Rectal smooth muscle tissue (tissue), 1 donor: Measurements from ENCODE around the gene DYSF.

Experiments
- H3K27ac ChIP-seq: one replicate; pipeline ENCODE4 v1.7.0; 2013; ENCODE audit warnings: low read depth, low read length, inconsistent platforms
- H3K27me3 ChIP-seq: one replicate; pipeline ENCODE4 v1.7.0; 2013; ENCODE audit warnings: low read length; ENCODE audit not compliant: control insufficient read depth, insufficient read depth
- H3K36me3 ChIP-seq: one replicate; pipeline ENCODE4 v1.7.0; 2013; ENCODE audit warnings: low read length; ENCODE audit not compliant: control insufficient read depth, insufficient read depth
- H3K4me1 ChIP-seq: one replicate; pipeline ENCODE4 v1.7.0; 2013; ENCODE audit warnings: low read length; ENCODE audit not compliant: control insufficient read depth, insufficient read depth
- H3K4me3 ChIP-seq: one replicate; pipeline ENCODE4 v1.7.0; 2013; ENCODE audit warnings: low read length
- H3K9ac ChIP-seq: one replicate; pipeline ENCODE4 v1.7.0; 2013; ENCODE audit warnings: low read length

Gene DYSF

DNA sequence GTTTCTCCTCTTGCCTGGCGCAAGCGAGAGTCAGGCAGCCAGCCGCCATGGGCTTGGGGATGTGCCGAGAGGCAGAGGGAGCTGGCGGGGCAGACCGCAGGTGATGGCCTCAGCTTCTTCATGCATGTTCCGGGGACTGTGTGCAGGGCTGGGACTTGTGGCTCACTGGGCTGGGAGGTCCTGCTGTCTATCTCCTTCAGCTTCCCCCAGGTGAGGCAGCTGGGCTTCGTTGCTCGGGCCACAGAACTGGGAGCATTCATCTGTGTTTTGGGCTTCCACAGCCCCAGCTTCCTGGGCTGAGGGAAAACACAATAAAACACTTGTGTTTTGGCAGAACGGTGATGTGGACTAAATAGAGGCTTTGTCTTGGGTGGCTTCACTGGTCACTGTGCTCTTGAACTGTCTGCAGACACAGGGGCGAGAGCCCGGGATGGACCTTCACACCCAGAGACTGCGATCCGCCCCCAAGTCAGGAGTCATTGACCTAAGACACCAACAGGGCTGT, 93.5 kb downstream of the DYSF start:
- Histone ChIP-seq H3K27ac (no peak overlapping the region), H3K27me3 (no peaks in the 10 kb centered on the region), H3K36me3 (no peaks in the 10 kb centered on the region), H3K4me3 (no peak overlapping the region), H3K9ac (no peak overlapping the region), H3K4me1 (no peaks in the 10 kb centered on the region)

DNA sequence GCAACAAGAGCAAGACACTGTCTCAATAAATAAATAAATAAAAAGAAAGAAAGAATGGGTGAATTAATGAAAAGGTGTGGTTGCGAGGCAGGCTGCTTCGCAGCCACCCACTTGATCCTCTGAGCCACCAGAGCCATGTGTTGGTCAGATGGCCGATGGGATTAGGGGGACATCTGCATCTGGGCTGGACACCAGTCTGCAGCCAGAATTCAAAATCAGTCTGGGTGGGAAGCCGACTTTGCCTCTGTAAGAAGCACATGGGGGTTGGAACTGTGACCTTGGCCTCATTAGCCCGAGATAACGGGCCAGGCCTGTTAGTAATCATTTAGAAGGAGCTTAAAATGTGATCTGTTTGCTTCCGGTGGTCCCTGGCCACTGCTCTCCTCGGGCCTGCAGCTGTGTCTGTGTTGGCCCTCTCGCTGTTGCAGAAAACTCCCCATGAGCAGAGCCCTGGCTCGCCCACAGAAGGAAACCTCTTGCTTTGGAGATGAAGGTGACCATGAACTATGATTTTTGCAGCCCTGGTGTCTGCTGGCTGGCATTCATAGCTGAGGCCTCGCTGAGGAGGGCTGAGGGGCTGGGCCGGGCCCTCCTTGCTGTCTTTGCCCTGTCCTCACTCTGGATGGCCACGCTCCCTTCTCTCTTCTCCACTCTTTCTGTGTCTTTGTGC, 94.4 kb downstream of the DYSF start:
- Histone ChIP-seq H3K4me3 (no peak overlapping the region), H3K9ac (no peak overlapping the region), H3K27ac (no peak overlapping the region), H3K36me3 (no peaks in the 10 kb centered on the region), H3K27me3 (no peaks in the 10 kb centered on the region), H3K4me1 (no peaks in the 10 kb centered on the region)

GRCh38 chr2:71548646-71549425, 95.5 kb downstream of the DYSF start:
- Histone ChIP-seq H3K9ac (no peak overlapping the region), H3K27ac (no peak overlapping the region), H3K4me3 (no peak overlapping the region), H3K27me3 (no peaks in the 10 kb centered on the region), H3K4me1 (no peaks in the 10 kb centered on the region), H3K36me3 (no peaks in the 10 kb centered on the region)

DNA sequence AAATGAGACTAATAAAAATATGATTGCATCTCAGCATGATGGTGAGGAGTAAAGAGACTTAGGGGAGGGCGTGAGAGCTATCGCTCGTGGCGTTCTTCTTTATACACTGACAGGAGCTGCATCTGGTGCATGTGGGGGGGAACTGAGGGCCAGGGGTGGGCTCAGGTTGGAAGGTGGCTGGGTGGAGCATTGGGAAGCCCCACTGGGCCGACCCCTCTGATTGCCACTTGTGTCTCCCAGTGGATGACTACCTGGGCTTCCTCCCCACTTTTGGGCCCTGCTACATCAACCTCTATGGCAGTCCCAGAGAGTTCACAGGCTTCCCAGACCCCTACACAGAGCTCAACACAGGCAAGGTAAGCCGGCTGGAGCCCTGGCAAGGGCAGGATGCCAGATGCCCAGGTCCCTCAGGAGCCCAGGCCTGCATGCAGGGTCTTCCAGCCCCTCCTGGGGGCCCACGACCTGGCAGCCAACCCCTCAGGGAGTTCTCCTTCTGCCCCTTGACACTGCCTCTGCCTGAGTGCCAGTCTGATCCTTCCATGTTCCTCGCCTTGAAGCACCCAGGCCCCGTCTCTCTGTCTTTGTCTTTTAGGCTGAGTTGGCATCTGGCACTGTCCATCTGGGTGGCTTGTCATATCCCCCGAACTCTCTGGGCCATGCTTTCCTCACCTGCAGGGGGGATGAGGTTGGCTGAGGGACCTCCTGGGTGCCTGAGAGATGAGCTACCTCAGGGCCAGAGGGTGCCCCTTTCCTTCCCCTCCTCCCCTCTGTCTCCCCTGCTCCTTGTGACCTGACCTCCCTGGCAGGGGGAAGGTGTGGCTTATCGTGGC, 97.7 kb downstream of the DYSF start:
- Histone ChIP-seq H3K36me3 (peaks cover 4% of the 10 kb centered on the region), H3K4me1 (no peaks in the 10 kb centered on the region), H3K4me3 (no peak overlapping the region), H3K27me3 (no peaks in the 10 kb centered on the region), H3K27ac (no peak overlapping the region), H3K9ac (no peak overlapping the region)

GRCh38 chr2:71551631-71551915, 98.2 kb downstream of the DYSF start:
- H3K4me1 ChIP-seq = no peaks in the 10 kb centered on the region
- no peak overlapping the region for H3K9ac ChIP-seq
- peaks cover 4% of the 10 kb centered on the region for H3K36me3 ChIP-seq
- no peak overlapping the region for H3K4me3 ChIP-seq
- no peak overlapping the region for H3K27ac ChIP-seq
- H3K27me3 ChIP-seq = no peaks in the 10 kb centered on the region

DNA sequence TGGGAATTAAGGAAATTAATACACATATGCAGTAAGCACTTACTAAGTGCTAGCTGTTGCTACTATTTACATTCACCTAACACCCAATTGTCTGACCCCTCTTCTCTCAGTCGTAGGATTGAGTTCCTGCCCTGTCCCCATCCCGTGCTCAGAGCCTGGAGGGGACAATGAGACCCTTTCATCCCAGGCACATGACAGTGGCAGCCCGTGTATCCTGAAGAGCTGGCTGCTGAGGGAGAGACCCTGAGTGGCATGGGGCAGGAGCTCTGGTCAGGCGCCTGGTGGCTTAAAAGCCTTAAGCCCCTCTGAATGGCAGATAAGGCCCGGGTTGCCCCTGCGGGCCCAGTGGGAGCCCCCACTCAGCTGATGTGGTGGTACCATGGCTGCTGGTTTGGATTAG, 99.0 kb downstream of the DYSF start:
- Histone ChIP-seq H3K27me3 (no peaks in the 10 kb centered on the region), H3K9ac (no peak overlapping the region), H3K27ac (no peak overlapping the region), H3K4me1 (no peaks in the 10 kb centered on the region), H3K36me3 (peaks cover 4% of the 10 kb centered on the region), H3K4me3 (no peak overlapping the region)

GRCh38 chr2:71552861-71553301, 99.5 kb downstream of the DYSF start:
- Histone ChIP-seq H3K4me1 (no peaks in the 10 kb centered on the region), H3K4me3 (no peak overlapping the region), H3K27ac (no peak overlapping the region), H3K9ac (no peak overlapping the region), H3K36me3 (peaks cover 4% of the 10 kb centered on the region), H3K27me3 (no peaks in the 10 kb centered on the region)

GRCh38 chr2:71554028-71554705, 100.8 kb downstream of the DYSF start:
- H3K27ac ChIP-seq = no peak overlapping the region
- H3K4me1 ChIP-seq = no peaks in the 10 kb centered on the region
- no peak overlapping the region for H3K4me3 ChIP-seq
- no peaks in the 10 kb centered on the region for H3K27me3 ChIP-seq
- peaks cover 4% of the 10 kb centered on the region for H3K36me3 ChIP-seq
- no peak overlapping the region for H3K9ac ChIP-seq

DNA sequence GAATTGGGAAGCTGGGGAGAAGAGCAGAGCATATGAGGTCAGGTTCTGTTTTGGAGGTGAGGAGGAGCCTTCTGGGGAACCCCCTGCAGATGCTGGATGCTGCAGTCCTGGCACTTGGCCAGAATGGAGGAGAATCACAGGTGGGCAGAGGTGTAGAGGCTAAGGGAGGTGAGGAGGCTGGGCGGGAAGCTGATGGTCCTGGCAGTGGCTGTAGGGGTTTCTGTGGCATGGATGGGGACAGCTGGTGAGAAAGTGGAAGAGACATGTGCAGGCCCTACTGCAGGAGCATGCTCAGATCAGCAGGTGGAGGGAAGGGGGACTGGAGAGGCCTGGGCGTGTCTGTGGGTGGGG, 101.3 kb downstream of the DYSF start:
- Histone ChIP-seq H3K4me3 (no peak overlapping the region), H3K27ac (no peak overlapping the region), H3K36me3 (peaks cover 4% of the 10 kb centered on the region), H3K27me3 (no peaks in the 10 kb centered on the region), H3K9ac (no peak overlapping the region), H3K4me1 (no peaks in the 10 kb centered on the region)

- Histone ChIP-seq H3K9ac (no peak overlapping the region), H3K36me3 (peaks cover 4% of the 10 kb centered on the region), H3K27ac (no peak overlapping the region), H3K4me1 (no peaks in the 10 kb centered on the region), H3K27me3 (no peaks in the 10 kb centered on the region), H3K4me3 (no peak overlapping the region)
Measured at GRCh38 chr2:71555798-71556454, 102.6 kb downstream of the DYSF start.

DNA sequence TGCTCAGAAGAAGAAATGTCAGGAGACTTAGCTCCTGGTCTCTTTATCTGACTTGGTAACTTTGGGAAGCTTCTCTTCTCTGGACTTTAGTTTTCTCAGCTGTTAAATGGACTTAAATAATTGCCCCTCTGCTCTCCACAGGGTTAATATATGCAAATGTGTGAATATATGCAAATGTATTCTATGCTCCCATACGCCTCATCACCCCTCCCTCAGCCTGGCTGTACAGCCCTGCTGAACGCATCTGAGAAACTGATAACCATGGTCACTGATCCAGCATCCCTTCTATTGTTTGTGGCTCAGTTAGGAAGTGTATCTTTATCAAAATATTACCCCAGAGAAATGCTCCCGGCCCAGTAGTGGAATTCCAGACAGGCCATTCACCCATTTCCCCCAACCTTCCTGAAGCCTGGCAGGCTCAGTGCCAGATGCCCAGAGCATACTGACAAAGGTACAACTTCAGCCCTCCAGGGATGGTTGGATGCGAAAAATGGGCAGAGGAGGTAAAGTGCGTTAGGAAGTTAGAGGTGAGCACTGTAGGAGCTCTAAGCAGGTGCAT, 103.4 kb downstream of the DYSF start:
- Histone ChIP-seq H3K36me3 (peaks cover 4% of the 10 kb centered on the region), H3K27ac (no peak overlapping the region), H3K9ac (no peak overlapping the region), H3K4me3 (no peak overlapping the region), H3K27me3 (no peaks in the 10 kb centered on the region), H3K4me1 (no peaks in the 10 kb centered on the region)
